GM12892 (cell line): ENCODE results near the gene OR2J3.

ENCODE experiments used
- POLR2A ChIP-seq: IDR thresholded peaks from 2 replicates; pipeline ENCODE4 v1.6.1; 2011; ENCODE audit warnings: low read depth, low read length, control low read depth
- POLR2AphosphoS5 ChIP-seq: IDR thresholded peaks from 2 replicates; pipeline ENCODE4 v1.6.1; 2011; ENCODE audit warnings: low read depth, low read length, control low read depth

DNA sequence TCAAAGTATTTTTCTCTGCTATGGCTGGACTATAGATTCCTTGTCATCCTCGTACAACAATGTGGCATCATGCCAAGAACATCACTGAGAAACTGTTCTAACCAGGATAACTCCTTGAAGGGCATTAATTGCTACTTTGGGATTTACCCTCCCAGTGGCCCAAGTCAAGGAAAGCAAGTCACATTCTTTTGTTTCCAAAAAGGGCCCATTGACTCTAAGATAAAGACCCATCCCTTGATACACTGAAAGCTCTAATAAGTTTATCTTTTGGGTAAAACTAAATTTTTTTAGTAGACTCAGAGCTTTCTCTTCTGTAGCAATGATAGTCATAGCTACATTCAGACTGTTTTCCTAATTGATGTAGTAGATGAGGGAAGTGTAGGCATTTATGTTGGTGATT lies at the start of gene OR2J3:
- TF ChIP-seq POLR2A: no peak
- TF ChIP-seq POLR2AphosphoS5: no peak
